ENCODE data around the gene ZBTB8OS. TPM values are rescaled to one million over a fixed set of nuclear protein-coding genes. Genes with fewer than 3 reads are reported as not detected.
"Not testable (repeated sequence)": the region's sequence is repeated elsewhere in the genome, so short reads cannot be mapped to it uniquely, and the experiment has no call there.

The ZBTB8OS gene
- total RNA-seq, 1 experiment from 2014 or later = 49.2 TPM

DNA sequence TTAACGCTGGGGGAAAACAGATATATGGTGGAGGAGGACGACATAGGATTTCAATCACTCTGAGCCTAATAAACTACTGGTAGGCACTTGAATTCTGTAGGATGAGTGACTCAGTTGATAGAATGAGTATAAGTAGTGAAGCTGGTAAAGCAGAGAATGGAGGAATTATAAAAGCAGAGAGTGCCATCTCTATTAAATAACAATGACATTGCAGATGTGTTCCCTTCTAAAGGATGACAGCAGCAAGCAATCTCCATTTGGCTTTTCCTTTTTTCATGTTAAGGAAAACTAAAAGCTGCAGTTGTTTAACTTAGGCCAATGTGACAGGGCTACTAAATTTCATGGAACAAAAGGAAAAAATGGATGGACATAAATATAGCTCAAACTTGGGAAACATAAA is 17.5 kb downstream of the ZBTB8OS start:
- no peak for TF ChIP-seq EZH2phosphoT487 (IDR thresholded peaks at IDR 0.05; ENCODE audit: borderline replicate concordance)
- TF ChIP-seq JUND (IDR thresholded peaks at IDR 0.05) = no peak
- TF ChIP-seq, protein P1, sequence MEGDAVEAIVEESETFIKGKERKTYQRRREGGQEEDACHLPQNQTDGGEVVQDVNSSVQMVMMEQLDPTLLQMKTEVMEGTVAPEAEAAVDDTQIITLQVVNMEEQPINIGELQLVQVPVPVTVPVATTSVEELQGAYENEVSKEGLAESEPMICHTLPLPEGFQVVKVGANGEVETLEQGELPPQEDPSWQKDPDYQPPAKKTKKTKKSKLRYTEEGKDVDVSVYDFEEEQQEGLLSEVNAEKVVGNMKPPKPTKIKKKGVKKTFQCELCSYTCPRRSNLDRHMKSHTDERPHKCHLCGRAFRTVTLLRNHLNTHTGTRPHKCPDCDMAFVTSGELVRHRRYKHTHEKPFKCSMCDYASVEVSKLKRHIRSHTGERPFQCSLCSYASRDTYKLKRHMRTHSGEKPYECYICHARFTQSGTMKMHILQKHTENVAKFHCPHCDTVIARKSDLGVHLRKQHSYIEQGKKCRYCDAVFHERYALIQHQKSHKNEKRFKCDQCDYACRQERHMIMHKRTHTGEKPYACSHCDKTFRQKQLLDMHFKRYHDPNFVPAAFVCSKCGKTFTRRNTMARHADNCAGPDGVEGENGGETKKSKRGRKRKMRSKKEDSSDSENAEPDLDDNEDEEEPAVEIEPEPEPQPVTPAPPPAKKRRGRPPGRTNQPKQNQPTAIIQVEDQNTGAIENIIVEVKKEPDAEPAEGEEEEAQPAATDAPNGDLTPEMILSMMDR (IDR thresholded peaks at IDR 0.05 in 2 of 3, conservative IDR thresholded peaks at IDR 0.05 in 1 of 3; ENCODE audit: borderline replicate concordance in 1 of 3, insufficient read depth in 1 of 3, low read depth in 2 of 3, low read length in 2 of 3) = no peak
- no peak for TF ChIP-seq POLR2AphosphoS5 (IDR thresholded peaks at IDR 0.05; ENCODE audit: low read depth, low read length)
- no peak for TF ChIP-seq MAX (IDR thresholded peaks at IDR 0.05)
- no peak for TF ChIP-seq FOSL1 (IDR thresholded peaks at IDR 0.05; ENCODE audit: low read depth)
- TF ChIP-seq, protein P2, sequence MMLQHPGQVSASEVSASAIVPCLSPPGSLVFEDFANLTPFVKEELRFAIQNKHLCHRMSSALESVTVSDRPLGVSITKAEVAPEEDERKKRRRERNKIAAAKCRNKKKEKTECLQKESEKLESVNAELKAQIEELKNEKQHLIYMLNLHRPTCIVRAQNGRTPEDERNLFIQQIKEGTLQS (IDR thresholded peaks at IDR 0.05) = no peak
- Histone ChIP-seq H3K4me2 (ENCODE audit: low read length) (no peak overlapping the region), H3K27me3 (ENCODE audit: insufficient read depth, low read length) (no peaks in the 10 kb centered on the region), H3K9me3 (ENCODE audit: control insufficient read depth in 1 of 2, insufficient read depth in 1 of 2, low read depth in 1 of 2, low read length in 2 of 2) (no peaks in the 10 kb centered on the region), H3K36me3 (ENCODE audit: control insufficient read depth in 1 of 2, insufficient read depth in 2 of 2, low read length in 2 of 2) (peaks cover 4 to 7% of the 10 kb centered on the region in 2 experiments; a peak in 2 of 4 replicates), H2AFZ (ENCODE audit: low read depth, low read length, poor library complexity, severe bottlenecking) (no peak overlapping the region), H3K4me1 (ENCODE audit: control insufficient read depth in 1 of 2, insufficient read depth in 2 of 2, low read length in 2 of 2) (no peaks in the 10 kb centered on the region), H3K4me3 (replicated peaks in 1 of 2; ENCODE audit: low read depth in 1 of 2, low read length in 2 of 2) (no peak overlapping the region), H3K79me2 (ENCODE audit: insufficient read depth, low read length) (peaks cover 57% of the 10 kb centered on the region), H4K20me1 (ENCODE audit: insufficient read depth) (0 out of 2 replicates have a peak, but pooled peaks cover 4% of the 10 kb centered on the region), H3K9me2 (ENCODE audit: insufficient read depth) (no peaks in the 10 kb centered on the region), H3K27ac (ENCODE audit: low read depth, low read length) (no peak overlapping the region), H3K9ac (ENCODE audit: low read length) (no peak overlapping the region)
- ATAC-seq = no peak
- ChIA-PET RAD21 (ENCODE audit: low non-redundant PET in 1 of 2, low total read pairs in 2 of 2, uncharacterized antibody in 2 of 2, unreplicated experiment in 2 of 2) (no interaction called here), POLR2A (no interaction called here), CTCF (no interaction called here)
- intact Hi-C loops (cut with micrococcal nuclease) = no loop called here
- DNase-seq (ENCODE audit: low read depth, low spot score) = no peak
- TSS peak; percentile 21 for BruUV-seq (replicated peaks)

DNA sequence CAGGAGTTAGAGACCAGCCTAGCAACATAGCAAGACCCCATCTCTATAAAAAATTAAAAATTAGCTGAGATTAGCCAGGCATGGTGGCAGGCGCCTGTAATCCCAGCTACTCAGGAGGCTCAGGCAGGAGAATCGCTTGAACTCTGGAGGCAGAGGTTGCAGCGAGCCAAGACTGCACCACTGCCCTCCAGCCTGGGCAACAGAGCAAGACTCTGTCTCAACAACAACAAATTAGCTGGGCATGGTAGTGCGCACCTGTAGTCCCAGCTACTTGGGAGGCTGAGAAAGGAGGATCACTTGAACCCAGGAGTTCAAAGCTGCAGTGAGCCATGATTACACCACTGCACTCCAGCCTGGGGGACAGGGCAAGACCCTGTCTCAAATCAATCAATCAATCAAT is 20.2 kb downstream of the ZBTB8OS start:
- peaks cover 10 to 11% of the 10 kb centered on the region in 2 experiments; a peak in 2 of 4 replicates for H3K36me3 ChIP-seq (ENCODE audit: control insufficient read depth in 1 of 2, insufficient read depth in 2 of 2, low read length in 2 of 2)
- intact Hi-C loops (cut with micrococcal nuclease); H3K4me1 ChIP-seq (ENCODE audit: control insufficient read depth in 1 of 2, insufficient read depth in 2 of 2, low read length in 2 of 2); H3K4me2 ChIP-seq (ENCODE audit: low read length); POLR2A ChIA-PET; CTCF ChIA-PET; H3K9ac ChIP-seq (ENCODE audit: low read length); H3K4me3 ChIP-seq (replicated peaks in 1 of 2; ENCODE audit: low read depth in 1 of 2, low read length in 2 of 2); H3K9me2 ChIP-seq (ENCODE audit: insufficient read depth); H3K9me3 ChIP-seq (ENCODE audit: control insufficient read depth in 1 of 2, insufficient read depth in 1 of 2, low read depth in 1 of 2, low read length in 2 of 2); H2AFZ ChIP-seq (ENCODE audit: low read depth, low read length, poor library complexity, severe bottlenecking); BruUV-seq (replicated peaks); RAD21 ChIA-PET (ENCODE audit: low non-redundant PET in 1 of 2, low total read pairs in 2 of 2, uncharacterized antibody in 2 of 2, unreplicated experiment in 2 of 2); ATAC-seq; H4K20me1 ChIP-seq (ENCODE audit: insufficient read depth); DNase-seq (ENCODE audit: low read depth, low spot score); H3K27ac ChIP-seq (ENCODE audit: low read depth, low read length); H3K27me3 ChIP-seq (ENCODE audit: insufficient read depth, low read length): not testable (repeated sequence)
- H3K79me2 ChIP-seq (ENCODE audit: insufficient read depth, low read length) = peaks cover 35% of the 10 kb centered on the region

All from HCT116 (cell line).